ENCODE measurements around the gene ANO7.

Gene ANO7

DNA sequence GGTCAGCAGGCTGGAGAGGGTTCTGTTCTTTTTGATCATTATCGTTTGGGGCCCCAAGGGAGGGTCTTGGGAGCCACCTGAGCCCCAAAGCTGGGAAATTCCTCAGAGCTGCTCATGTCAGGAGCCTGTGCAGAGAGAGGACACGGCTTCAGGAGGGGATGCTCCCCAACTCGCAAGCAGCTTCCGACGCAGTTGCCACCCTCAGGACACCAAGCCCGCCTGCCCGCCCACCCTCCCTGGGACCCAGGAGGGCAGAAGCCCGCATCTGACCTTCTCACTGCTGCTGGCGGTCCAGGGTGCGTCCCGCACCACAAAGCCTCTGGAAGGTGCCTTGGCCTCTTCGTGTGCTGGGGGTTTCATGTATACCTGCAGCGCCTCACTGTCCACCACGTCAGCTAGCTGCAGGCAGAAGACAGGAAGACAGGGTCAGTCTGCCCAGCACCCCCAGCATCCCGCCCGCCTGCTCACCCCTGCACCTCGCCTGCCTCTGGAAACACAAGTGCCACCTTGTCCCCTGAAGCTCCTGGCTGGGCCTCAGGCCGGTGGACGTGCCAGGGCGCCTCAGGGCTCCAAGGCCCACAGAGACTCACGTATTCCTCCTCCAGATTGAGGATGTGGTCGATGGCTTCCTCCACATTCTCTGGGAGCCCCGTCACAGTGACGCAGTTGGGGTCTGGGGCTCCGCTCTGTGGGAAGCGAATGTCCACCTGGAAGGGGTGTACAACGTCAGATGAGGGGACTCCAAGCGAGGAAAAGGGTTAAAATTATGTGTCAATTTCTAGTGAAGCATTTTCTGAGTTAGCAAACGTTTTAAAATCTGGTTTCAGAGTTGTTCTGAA is 41.3 kb downstream of the ANO7 start:
- no peak for DNase-seq

DNA sequence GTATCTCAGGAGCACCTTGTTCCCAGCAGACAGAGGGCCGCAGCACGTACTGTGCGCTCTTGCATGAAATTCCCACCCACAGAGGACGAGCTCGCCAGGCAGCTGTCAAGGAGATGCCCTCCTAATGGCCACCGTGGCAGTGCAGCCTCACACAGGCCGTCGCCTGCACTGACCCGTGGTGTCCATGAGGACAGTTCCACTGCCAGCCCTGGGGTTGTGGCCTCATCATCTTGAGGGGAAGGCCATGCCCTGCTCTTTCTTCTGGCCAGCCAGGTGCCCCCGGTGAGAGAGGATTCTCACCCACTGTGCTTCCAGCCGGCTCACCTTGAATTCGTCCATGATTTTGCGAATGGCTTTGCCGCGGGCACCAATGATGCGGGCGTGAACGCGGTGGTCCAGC is 42.0 kb downstream of the ANO7 start:
- no peak for DNase-seq

DNA sequence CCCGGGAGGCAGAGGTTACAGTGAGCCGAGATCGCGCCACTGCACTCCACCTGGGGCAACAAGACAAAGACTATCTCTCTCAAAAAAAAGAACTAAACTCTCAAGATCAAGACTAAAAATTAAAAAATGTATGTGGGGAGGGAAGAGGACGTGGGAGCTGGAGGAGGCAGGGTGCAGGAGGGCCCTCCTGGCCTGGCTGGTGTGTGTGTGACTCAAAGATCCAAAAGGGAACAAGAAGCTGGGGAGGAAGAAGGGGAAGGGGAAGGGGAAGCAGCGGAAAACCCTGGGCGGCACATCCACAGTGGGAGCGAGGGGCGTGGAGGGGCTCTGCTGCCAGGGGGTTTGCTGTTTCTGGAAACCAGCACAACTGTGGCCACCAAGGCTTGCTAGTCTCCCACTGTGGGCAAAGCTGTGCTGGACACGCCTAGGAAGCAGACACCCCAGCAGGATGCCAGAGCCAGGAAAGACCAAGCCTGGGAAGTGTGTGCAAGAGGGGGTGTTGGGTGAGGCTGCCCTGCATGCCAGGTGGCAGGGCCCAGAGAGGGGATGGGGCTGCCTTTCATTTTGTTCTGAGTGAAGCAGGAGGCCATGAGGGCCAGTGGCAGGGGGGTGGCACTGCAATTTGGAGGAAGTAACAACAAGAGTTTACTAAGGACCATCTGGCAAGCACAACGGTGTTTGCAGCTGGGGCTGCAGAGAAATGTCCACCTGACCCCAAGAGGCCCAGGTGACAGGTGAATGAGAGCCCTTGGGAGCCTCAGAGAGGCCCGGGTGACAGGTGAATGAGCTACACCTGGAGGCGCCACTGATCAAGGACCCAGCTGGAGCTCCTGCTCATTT is 44.5 kb downstream of the ANO7 start:
- no peak for DNase-seq

DNA sequence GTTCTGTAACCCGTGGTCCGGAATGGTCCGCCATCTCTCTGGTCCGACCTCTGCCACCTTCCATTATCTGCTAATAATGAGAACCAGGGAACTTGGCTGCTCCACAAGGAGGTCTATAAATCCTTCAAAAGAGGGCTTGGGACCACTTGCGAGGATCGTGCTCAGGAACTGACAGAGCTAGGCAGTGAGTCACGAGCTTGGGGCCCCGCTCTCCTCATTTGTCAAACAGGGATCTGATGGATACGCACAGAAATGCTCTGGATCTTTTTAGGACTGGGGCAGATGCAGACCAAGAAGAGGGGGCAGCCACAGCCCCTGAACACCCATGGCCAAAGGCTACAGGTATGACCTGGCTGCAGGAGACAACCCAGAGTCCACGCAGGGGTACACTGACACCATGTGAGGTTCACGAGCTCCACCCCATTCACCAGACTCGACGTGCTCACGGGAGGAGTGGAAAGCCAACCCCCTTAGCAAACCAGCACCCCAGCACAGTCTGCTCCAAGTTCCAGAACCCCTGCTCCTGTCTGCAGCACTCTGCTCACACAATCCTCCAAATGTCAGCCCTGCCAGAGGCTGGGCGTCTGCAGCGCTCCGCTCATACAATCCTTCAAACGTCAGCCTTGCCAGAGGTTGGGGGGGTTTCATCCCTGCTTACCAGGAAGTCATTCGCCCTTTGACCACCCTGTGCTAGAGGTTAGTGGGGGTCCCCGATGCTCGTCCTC is 45.8 kb downstream of the ANO7 start:
- no peak for DNase-seq

DNA sequence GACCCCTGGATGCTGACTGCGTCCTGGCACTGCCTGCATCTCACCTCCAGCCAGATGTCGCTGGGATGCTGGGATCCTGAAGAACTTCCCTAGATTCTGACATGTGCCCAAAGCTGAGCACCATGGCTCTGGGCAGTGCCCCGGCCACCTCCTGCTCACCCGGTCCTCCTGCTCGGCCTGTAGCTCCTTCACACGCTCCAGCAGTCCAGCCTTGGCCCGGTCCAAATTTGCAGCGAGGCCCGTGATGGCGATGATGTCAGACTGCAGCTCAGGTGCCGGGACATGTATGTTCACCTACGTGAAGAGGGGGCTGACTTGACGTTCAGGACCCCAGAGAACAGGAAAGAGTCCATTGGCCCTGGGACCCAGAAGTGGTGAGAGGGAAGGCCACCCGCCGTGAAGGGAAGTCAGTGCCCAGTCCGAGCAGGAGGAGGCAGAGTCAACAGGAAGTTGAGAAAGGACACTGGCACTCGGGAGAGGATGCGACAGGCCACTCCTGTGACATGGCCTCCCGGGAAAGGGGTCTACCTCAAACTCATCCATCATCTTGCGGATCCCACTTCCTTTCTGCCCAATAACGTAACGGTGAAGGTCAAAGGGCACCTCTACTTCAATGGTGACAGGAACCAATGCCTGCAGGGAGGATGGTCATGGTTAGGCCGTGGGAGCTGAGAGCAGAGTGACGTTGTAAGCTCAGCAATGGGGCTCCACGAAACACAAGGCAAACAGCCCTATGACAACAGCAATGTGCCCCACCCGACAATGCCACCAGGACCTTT is 46.7 kb downstream of the ANO7 start:
- DNase-seq, result no peak

DNA sequence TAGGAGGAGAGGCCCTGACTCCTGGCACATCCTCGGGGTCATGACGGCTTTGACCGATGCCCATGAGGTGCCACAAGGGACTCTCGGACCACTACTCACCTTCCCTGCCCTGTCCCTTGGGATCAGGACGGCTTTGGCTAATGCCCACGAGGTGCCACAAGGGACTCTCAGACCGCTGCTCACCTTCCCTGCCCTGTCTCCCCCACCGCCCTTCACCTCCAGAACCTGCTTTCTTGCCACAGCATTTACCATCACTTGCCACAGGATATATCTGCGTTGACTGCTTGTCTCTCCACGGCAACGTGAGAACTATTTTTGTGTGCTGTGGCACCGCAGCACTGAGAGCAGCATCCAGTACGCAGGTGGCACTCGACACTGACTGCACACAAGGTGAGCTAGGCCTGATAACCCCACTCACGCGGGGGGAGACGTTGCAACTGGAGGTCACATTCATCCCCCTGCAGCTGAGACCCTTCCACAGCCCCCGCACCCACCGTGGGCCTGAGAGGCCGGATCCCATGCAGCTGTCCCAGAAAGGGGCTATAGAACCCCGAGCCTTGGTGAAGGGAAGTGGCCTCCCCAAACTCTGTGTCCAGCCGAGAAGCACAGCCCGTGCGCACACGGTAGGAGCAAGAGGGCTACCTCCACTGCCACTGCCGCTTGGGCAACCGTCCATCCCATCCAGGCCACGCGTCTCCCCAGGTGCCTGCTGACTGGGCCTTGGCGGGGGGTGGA is 47.5 kb downstream of the ANO7 start:
- DNase-seq, result no peak

DNA sequence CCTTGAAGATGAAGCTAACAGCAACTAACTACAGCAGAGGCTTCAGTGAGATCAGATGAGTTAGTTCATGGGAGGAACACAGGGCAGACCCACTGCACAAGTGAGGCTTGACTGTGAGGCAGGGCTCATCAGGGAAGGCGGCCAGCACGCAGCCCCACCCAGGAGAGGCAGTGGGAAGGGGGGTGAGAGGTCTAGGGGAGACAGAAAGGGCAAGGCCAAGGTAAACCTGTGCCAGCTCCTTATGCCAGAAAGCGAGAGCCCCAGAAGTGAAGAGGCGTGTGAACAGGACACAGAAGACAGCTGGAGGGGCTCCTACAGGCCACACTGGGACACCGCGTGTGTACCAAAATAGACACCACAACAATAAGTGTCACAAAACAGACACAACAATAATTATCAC is 48.6 kb downstream of the ANO7 start:
- DNase-seq, result no peak

DNA sequence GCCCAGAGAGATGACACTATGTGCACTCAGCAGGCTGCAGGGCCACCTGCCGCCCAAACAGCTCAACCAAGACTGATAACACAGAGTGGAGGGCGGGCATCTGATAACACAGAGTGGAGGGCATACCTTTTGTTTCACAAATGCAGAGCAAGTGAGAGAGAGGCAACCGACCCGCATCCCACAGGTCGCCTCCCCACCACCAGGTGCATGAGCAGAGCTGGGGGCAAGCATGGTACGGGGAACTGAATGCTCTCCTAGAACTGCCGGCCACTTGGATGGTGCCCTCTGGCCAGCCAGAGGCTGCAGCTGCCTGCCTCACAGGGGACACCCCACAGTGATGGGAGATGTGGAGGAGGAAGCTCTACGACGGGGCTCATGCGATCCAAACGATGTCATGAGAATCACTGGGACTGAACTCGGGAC is 49.5 kb downstream of the ANO7 start:
- DNase-seq, result no peak

DNA sequence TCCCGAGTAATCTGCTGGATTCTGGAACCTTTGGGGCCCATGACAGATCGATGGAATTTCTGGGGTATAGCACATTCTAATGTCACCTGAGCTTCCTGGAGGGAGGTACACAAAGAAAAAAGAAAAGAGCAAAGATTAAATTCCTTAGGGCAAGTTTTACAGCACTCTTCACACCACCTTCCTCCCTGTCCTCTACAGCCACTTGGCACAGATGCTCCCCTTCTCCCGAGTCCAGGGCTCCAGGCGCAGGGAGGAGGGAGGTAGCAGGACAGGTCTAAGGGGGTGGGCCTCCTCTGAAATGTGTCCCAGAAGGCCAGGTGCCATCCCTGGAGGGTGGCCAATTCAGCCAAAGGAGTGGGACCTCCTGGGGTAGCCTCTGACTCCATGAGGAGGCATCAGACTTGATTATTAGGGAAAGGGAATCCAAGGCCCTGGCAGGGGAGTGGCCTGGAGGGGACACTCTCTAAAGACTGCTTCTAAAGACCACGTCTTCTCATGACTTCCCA is 50.3 kb downstream of the ANO7 start:
- DNase-seq, result no peak

DNA sequence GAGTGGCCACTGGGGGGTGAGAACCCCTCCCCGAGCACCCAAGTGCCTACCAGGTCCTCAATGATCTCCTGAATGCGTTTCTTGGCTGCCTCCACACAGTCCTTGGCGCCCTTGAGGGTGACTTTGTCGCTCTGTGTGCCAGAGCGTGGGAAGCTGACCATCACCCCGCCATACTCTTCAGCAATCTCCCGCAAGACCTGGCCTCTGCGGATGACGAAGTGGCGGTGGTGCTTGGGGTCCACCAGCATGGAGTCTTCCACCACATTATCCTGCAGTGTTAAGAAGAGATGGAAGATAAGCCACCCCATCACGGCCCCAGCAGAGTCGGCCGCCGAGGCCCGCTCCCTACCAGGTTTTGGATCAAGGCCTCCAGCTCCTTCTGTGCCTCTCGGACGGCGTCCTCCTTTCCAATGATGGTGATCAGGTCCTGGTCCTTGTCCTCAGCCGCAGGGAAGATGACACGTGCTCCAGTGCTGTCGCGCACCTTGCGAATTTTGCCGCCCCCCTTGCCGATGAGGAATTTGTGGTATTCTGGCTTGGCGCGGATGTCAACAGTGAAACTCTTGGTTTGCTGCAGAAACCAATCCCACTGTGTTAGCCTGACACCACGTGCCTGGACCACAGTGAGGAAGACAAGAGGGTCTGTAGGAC is 51.2 kb downstream of the ANO7 start:
- DNase-seq, result no peak

DNA sequence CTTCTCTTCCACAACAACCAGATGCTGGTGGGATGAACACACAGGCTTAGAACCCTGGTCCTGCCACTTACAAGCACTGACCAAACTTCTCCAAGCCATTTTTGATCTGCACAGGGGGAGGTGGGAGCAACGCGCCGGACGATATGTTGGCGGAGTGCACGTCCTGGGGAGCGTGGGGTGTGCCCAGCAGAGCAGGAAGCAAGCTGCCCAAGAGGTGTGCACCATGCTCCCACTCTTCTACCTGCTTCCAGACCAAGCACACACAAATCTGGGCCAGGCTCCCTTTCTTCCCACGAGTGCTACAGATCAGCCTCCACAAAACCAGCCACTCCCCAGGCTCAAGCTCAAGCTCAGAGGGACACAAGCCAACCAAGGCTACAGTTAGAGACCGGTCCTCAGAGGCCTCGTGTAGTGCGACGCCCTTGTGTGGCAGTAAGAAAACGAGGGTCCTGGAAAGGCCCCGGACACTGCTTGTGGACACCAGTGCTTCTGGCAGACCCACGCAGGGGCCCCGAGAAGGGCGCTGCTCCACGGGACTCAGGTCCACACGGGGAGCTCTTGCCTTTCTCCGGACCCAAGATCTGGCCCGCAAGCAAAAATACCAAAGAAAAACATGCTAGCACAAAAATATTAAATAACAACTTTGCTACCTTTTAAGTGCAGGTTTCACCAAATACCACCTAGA is 52.0 kb downstream of the ANO7 start:
- no peak for DNase-seq

DNA sequence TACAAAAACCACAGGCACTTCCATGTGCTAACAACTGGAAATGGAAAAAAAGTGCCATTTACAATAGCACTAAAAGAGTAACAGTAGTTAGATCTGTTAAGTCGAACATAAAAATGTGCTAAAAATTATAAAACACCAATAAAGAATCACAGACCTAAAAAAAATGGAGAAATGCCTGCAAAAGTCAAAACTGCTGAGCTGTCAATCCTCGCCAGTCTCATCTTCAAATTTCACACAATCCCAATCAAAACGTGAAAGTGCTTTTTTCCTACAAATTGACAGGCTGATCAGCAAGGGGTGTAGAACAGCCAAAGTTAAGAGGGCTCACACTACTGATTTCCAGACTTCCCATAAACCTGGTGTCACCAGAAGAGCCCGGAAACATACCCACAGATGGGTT is 53.2 kb downstream of the ANO7 start:
- DNase-seq, result no peak

DNA sequence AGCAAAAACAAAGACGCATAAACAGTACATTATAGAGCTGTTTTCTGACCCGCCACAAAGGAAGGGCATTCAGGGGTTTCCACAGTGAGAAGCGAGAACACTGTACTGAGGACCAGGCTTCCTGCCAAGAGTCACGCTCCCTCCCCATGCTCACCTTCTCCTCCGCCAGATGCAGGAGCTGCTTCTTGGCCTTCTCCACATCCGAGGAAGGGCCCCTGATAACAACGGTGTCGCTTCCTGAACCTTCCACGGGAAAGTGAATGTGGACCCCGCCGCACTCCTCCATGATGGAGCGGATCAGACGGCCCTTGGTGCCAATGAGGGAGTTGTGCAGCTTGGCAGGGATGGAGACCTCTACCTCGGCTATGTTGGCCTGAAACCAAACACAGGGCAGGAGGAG is 53.8 kb downstream of the ANO7 start:
- no peak for DNase-seq

DNA sequence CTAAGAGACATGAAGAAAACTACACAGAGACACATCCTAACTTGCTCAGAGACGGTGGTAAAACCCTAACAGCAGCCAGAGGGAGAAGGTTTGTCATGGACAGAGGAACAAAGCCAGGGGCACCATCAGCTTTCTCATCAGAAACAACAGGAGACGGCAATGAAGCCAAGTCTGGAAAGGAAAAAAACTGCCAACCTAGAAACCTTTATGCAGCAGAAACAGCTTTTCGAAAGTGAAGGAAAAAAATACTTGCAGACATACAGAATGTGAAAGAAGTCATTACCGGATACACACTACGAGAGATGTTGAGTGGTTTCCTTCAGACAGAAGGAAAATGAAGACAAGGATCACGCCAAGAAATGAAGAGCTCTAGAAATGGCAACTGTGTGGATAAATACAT is 55.9 kb downstream of the ANO7 start:
- no peak for DNase-seq

DNA sequence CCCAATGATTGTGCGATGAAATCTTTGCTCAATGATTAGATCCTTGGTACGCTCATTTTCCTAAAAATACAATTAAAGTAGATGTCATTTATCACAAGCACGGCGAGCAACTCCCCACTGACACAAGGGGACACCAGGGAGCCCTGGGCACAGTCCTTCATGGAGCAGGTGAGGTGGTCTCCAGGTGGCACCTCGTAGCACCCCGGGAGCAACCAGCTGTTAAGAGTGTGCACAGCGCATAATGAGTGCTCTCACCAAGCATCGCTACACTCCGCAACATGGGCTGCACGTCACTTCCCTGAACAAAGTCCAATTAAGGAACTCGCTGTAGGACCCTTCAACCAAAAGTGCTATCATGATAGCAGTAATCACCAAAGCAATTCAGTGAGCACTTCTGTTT is 59.8 kb downstream of the ANO7 start:
- DNase-seq, result no peak

DNA sequence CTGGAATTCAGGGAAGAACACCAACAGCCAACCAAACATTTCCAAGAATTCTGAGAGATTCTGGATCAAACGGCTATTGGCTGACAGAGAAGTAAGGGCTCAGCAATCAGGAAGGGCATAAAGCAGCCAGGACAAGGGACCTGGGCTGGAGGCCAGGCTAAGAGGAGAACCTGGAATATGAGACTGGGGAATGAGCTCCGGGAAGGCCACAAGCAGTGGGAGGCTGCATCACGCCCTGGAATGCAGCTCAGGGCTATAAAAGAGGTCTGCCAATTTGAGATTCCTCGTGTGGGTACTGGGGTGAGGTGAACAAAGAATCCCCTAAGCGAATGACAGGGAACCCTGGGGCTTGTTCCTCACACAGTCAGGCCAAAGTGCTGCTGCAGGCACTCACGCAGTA is 60.4 kb downstream of the ANO7 start:
- no peak for DNase-seq

DNA sequence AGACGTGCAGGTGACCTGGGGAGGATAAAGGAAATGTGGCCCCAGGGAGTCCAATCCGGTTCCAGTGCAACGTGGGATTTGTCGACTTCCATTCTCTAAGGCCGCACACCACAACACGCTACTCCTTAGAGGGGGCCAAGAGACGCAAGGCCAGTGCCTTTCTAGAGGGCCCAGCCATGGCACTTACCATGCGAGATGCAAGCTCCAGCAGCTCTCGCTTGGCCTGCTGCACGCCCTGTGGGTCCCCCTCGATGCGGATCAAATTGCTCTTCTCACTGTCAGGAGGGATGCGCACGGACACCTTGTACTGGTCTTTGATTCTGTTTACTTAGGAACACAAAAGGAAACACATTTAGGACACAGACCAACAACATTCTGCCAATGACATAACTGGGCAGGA is 61.2 kb downstream of the ANO7 start:
- no peak for DNase-seq

DNA sequence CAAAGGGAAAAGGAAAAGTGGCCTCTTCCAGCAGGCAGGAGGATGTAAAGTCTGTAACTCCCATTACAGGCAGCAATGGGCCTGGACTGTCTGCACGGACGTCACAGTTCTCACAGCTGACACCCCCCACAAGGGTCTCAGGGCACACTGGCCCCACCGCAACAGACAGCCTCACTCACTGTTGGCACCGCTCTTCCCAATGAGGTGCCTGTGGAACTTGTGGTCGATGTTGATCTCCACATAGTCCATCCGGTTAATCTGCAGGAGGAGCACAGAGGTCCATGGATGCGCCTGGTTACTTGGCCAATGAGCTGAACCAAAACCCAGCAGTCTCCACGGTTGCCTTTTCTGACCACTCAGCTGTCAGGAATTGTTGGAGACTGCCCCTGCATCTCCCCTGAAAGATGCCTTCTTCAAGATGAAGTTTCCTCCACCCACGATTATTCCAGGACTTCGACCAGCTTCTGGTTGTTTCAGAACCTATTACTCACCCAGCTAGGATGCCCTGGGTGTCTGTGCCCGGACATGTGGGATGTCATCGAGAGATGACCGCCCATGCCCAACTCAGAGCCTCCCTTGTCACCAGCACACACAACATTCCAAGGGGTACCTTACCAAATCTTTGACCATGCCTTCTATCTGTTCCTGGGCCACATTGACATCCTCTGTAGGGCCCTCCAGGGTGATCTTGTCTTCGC is 64.5 kb downstream of the ANO7 start:
- DNase-seq, result peak; percentile 29

DNA sequence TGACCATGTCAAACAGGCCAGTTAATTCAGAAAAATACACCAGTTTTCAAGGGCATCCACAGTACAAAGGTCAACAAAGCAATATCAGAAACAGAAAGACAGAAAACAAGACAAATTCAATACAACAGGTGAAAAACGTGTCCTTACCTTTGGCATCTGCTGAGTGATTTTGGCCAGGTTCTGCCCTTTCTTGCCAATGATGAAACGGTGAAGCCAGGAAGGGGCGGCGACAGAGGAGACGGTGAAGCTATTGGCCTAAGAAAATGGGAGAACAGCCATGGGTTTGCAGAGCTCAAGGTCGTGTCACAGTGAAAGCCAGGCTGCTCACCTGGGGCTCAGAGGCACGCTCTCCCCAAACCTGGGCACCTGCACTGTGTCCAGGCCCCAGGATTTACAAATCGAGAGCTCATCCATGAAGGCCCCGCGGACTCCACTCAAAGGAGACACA is 66.5 kb downstream of the ANO7 start:
- DNase-seq, result peak; percentile 32
